GM20431 (cell line): ENCODE measurements around the gene TRNP1.

Experiments
- in situ Hi-C: fragments of 300-500 bp; cut with MseI, MboI; formaldehyde crosslinking; loops from one replicate; pipeline ENCODE4 v1.15.0; 2020; ENCODE audit warnings: low sequenced_read_pairs; ENCODE audit not compliant: unreplicated experiment

Gene TRNP1

DNA sequence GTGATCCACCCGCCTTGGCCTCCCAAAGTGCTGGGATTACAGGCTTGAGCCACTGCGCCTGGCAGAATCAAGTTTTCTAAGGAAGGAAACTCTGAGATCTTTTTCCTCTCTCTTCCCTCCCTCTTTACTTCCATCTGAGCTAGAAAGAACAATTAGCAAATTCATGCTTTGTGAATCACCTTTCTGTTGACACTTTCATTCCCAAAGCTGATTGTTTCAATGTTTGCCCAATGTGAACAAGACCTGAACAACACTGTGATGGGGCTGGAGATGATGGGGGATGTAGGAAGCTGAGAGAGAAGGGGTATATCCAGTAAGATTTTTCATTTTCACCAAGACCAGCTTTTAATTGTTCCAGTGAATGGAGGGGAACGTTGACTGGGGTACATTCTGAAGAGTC is 24.8 kb downstream of the TRNP1 start:
- in situ Hi-C loops, result no loop called here

DNA sequence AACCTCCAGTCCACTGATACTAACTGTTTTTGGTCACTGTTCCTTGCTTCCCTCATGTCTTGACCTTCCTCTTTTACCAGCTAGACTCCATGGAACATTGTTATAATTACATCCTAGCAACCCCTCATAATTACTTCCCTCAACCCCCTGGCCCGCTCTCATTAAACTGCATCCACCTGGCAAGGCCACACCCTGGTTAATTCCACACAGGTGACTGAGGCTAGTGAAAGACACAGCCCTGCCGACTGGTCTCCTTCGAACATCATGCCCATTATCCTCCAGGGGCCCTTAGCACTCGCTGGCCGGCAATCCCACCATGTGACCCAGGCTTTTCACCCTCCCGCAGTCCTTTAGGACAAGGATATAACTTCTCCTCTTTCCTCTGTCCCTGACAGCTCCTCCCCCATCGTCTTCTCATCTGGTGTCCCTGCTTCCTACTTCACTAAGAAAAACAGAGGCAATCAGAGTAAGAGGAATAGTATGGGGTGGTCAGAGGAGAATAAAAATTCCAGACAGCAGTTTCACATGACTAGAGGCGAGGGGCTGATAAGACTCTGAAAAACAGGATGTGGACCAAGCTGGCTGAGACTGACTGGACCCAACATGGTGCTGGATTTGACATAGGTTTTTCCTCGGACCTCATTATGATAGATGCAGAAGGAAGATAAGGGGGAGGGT is 28.0 kb downstream of the TRNP1 start:
- in situ Hi-C loops, result no loop called here

DNA sequence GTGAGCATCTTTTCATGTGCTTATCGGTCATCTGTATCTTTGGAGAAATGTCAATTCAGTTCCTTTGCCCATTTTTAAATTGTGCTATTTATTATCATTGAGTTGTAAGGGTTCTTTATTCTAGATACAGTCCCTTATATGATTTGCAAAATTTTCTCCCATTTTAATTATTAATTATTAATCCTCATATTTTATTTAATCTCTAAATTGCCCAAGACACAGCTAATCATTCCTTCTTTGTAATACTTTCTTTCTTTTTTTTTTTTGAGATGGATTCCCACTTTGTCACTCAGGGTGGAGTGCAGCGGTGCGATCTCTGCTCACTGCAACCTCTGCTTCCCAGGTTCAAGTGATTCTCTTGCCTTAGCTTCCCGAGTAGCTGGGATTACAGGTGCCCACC is 32.2 kb downstream of the TRNP1 start:
- in situ Hi-C loops, result no loop called here

DNA sequence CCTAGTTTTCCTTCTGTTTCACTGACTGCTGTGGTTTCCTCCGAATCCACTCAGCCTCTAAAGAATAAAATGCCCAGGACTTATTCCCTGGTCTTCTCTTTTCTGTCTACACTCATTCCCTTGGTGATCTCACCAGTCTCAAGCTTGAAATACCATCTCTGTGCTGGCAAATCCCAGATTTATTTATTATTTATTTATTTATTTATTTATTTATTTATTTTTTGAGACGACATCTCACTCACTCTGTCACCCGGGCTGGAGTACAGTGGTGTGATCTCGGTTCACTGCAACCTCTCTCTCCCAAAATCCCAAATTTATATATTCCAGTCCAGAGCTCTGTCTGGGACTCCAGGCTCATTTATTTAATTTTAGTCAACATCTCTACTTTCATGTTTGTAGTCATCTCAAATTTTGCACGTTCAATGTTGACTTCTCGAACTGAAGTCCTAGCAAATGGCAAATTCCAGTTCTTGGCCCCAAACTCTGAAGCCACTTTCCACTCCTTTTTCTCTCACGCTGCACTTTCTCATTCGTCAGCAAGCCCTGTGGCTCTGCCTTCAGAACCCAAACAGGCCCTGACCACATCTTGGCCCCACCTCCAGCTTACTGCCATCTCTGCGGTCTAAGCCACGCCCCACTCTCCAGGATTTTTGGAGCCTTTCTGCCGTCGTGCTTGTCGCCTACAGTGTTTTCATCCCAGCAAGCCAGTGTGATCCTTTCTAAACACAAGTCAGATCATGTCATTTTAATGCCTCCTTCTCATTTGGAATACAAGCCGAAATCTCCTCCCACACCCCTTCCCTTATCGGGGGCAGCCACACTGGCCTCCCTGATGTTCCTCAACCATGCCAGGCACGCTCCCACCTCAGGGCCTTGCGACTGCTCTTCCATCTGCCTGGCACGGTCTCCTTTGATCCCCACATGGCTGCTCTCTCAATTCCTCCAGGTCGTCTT is 33.4 kb downstream of the TRNP1 start:
- in situ Hi-C loops, result no loop called here

DNA sequence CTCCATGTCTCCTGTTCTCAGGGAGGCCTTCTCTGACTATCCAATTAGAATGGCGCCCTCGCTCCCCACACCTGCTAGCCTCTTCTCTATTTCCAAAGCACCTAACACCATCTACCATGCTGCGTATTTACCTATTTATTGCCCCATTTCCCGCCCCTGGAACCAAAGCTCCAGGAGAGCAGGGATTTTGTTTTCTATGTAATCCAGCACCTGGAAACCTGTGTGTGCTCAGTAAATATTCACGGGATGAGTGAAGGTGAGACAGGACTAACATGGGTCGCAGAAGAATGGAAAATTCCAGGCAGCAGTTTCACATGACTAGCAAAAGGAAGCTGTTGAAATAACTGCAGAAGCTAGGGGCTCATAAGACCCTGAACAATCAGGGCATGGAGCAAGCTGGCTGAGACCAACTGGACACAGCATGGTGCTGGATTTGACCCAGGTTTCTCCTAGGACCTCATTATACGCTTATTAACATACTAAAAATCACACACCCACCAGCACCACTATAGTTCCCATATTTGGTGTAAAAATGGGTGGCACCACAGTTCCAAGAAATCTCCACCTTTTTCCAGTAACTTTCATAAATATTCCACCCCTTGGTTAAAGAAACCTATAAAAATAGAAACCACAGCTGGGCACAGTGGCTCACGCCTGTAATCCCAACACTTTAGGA is 34.2 kb downstream of the TRNP1 start:
- in situ Hi-C loops, result no loop called here

DNA sequence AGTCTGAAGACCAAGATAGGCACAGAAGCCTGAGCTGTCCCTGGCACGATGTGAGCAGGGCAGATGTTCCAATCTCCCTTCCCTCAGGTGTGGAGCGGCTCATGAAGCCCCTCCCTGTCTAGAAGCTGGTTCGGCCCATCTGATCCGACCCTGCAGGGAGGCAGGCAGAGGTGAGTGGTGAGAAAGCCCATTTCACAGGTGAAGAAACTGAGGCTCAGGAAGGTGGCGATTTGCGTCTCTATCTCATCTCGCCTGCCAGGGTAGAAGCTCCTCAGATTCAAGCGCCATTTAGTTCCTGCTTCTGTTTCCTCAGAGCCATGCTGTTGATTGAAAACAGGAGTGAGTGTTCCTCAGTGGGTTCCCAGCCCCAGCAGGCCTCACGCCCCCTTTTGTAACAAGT is 36.0 kb downstream of the TRNP1 start:
- in situ Hi-C loops, result no loop called here

DNA sequence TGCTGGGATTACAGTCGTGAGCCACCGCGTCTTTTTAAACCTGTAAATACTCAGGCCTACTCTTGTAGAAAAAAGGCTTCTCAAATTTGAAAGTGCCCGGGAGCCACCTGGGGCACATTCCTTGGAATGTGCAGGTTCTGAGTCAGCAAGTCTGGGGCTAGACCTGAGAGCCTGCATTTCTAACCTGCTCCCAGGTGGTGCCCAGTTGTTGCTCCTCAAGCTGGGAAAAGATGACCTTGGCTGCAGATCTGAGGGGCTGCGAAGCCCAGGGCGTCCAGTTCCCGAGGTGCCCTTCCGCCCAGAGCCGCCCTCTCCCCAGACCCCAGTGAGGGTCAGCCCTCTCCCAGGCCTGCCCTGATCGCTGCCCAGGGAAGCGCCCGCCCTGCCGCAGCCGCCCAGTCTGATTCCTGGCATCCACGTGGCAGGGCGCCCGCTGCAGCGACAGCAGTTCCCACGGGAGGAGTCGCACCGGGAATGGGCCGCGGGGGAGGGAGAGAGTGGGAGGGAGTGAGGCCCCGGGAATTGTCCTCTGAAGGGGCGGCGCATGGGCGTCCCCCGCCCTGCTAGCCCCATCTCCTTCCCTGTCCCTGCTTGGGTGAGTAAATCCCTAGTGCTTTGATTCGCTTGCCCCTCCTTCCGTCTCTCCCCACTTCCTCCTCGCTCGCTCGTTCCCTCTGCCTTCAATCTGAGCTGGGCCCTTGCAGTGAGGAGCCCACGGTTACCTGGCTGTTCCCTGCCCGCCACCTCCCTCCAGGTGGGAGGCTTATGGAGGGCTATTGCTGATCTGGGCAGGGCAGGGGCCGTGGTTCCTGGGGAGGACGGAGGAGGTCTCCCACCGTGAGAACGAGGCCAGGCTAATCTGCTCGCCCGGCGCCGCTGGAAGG is 38.0 kb downstream of the TRNP1 start:
- in situ Hi-C loops, result no loop called here

DNA sequence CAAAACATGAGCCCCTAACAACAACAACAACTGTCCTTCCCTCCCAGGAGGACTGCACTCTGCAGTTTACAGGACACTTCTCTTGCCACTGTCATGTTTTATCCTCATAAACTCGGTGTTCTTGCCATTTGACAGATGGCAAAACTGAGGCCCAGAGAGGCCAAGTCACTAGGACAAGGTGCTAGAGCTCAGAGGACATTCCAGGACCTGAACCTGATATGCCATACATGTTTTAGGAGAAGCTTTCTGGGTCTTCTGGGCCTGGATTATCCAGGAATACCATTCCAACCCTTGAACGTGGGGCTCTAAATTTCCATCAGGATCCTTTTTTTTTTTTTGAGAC is 38.6 kb downstream of the TRNP1 start:
- in situ Hi-C loops, result no loop called here

DNA sequence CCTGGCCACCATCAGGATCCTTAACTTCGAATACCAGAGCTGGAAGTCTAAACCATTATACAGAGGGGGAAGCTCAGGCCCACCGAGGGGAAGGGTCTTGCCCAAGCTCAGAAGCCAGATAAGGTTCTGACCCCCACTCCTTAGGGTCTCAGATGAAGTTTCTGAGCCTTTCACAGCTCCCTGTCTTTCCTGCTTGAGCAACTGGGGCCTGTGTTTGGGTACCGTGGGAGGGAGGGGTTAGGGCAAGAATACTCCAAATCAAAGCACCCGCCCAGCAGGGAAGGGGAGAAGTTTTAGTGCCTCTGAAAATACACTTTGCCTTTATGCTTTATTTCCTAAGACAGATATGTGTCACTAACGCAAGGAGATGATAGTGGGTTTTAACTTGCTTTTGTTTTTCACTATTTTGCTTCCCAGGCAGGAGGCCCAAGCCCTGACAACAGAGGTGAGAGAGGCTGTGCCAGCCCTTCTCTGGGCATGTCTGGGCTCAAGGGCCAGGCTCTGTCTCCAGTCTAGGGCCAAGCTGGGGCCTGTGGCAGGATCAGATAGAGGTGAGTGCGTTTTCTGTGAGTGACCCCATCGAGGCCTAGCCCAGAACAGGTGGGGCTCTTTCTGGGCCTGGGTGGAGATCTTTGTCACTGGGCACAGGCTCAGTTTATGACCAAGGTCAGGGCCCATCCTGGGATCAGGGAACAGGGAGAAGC is 39.7 kb downstream of the TRNP1 start:
- in situ Hi-C loops, result no loop called here

DNA sequence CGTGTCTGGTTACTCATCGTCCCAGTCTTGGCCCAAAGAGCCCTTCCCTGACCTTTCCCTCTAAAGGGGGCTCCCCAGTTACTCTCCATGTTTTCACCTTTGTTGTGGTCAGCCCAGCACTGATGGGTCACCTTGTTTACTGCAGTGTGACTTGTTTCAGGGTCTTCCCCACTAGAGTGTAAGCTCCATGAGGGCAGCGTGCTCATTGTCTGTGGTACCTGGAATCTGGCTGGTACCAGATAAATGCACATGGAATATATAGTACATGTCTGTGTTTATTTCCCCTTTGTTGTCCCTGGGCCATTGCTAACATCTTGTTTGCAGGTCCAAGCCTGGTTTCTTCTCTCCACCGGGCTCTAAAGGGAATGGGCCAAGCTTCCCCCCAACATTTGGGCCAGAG is 41.9 kb downstream of the TRNP1 start:
- in situ Hi-C loops, result no loop called here

DNA sequence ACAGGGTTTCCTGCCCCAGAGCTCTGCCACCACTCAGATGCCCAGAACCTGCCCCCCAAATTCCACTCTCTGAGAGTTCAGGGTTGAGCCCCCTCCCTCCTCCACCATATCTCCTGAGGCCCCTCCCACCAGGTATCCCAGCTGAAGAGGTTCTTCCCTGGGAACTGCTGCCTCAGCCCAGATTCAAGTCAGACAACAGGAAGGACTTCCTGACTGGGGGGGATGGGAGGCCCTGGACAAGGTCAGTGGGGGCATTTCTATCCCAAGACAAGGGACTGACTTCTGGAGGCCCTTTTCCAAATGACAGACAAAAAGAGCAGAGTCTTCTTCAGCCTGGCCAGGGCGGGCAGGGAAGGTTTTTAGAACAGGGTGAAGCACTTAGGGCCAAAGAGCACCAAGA is 43.2 kb downstream of the TRNP1 start:
- in situ Hi-C loops, result no loop called here

DNA sequence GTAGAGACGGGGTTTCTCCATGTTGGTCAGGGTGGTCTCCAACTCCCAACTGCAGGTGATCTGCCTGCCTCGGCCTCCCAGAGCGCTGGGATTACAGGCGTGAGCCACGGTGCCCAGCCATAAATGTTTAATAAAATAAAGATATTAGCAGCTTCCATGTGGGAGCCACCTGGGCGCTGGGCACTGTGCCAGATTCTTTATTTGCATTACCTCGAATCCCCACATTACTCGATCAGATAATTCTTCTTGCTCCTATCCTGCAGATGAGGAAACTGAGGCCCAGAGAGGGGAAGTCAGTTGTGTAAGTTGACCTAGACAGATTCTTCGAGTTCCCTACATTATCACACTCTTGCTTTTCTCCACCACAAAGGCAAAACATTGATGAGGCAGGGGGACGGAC is 44.0 kb downstream of the TRNP1 start:
- in situ Hi-C loops, result no loop called here

DNA sequence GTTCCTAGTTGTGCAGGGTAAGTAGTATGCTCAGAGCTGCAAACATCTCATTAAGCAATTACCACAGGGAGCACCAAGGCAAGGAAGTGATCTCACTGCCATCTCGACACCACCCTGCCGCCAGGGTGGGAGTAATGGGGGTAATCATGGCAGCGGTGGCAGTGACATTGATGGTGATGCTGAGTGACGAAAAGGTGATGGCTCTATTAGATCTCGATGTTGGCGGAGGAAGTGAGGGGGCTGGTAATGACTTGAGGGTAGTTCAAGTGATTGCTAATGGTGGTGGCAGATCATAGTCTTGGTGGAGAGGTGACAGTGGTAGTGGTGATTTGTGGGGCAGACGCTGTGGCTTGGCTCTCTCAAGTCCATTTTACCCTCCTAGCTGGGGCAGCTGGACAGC is 44.5 kb downstream of the TRNP1 start:
- in situ Hi-C loops, result no loop called here

DNA sequence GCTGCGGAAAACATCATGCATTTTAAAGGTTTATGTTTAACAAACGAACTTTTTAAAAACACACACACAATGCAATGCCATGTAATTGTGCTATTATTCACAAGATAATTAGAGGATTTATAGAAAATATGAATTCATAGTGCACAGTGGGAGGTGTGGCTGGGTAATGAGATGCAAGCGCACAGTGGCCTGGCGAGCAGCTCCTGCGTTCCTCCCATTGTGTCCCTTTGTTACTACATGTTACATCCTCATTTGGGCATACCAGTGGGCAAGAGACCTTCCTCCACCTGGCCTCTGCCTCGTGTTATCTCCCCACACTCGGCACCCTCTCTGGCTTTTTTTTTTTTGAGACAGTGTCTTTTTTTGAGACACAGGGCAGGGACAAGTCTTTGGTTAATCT is 49.2 kb downstream of the TRNP1 start:
- in situ Hi-C loops, result loop anchor here (10.0 kb wide), 1 partner anchor 52 kb away; no protein-coding TSS in a partner anchor

DNA sequence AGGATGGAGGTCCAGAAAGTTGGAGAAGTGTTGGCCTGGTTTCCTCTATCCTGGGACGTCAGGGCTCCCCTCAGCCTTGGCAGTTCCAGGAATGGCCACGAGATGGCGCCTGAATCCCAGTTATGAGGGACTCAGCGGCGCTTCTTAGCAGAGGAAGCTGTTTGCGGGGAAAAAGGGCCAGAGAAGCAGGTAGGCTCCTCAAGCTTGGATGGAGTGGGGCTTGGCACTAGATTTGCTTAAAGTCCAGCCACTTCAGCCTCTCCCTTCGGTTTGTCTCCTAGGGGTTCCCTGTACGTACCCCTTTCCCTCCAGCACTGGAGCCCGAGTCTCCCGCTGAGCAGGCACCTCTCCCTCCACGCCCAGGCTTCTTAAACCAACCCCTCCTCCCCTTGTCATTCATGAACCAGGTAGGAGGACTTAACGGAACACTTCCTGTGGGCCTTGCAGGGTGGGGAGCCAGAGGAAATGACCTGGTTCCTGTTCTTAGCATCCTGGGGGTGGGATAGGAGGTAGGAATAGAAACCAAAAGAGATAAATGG is 51.2 kb downstream of the TRNP1 start:
- in situ Hi-C loops, result loop anchor here (10.0 kb wide), 1 partner anchor 50 kb away; no protein-coding TSS in a partner anchor

DNA sequence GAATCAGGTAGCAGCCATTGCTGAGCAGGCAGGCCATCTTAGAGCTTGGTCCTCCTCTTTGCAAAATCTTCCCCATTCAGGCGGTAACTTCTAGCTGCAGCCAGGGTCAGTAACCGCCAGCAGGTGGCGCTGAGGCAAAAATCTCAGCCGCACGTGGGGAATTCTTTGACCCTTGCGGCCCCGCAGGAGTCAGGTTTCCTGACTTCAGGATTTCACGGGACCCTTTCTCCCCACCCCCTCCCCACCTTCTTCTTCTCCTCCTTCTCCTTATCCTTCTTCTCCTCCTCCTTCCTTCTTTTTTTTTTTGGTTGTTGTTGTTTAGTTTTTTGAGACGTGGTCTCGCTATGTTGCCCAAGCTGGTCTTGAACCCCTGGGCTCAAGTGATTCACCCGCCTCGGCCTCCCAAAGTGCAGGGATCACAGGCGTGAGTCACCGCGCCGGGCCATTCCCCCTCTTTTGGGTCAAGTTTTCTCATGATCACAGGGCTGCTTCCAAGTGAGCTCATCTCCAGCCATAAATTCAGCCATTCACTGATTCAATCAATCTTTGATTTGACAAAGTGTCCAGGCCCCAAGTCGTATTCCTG is 52.6 kb downstream of the TRNP1 start:
- in situ Hi-C loops, result loop anchor here (10.0 kb wide), 1 partner anchor 49 kb away; no protein-coding TSS in a partner anchor

DNA sequence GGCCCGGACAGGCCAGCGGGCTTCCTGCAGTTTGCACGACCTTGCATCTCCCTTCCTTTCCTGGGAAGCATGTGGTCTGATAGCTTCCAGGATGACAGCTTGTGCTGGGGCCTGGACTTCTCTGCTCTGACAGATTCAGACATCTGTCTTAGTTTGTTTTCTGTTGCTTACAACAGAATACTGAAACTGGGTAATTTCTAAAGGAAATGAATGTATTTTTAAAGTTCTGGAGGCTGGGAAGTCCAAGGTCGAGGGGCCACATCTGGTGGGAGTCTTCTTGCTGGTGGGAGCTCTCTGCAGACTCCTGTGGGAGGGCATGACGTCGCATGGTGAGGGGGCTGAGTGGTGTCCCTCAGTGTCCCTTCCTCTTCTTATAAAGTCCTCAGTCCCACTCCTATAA is 54.4 kb downstream of the TRNP1 start:
- in situ Hi-C loops, result loop anchor here (10.0 kb wide), 1 partner anchor 47 kb away; no protein-coding TSS in a partner anchor

DNA sequence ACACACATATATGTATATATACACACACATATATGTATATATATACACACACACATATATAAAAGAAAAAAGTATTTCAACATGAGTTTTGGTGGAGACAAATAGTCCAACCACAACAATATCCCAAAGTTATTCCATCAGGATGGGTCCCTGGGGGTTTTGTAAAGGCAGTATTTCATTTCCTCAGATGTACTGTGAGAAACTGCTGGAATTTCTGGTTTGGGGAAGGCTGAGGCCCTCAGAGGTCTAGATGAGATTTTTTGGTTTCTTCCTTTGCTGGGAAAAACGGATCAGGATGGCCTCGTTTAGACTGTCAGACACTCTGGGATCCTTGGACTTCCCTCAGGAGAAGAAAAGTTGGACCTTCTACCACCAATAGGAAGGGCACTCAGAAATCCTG is 55.6 kb downstream of the TRNP1 start:
- in situ Hi-C loops, result loop anchor here (10.0 kb wide), 1 partner anchor 46 kb away; no protein-coding TSS in a partner anchor
